ENCODE results near the gene FRMD3. TPM values are rescaled to one million over a fixed set of nuclear protein-coding genes. Genes with fewer than 3 reads are reported as not detected.

FRMD3 gene
- total RNA-seq, 1 donor from 2014 or later, result 1.9 TPM

- peaks cover 4% of the 10 kb centered on the region for H3K4me1 Mint-ChIP-seq
- H2AFZ ChIP-seq (replicated peaks), result no peak overlapping the region
- no peaks in the 10 kb centered on the region for H3K36me3 Mint-ChIP-seq
- H3K27me3 Mint-ChIP-seq (ENCODE audit: insufficient read depth, low read depth), result no peaks in the 10 kb centered on the region
- H3K9me3 Mint-ChIP-seq, result no peaks in the 10 kb centered on the region
- H3K4me2 ChIP-seq, result no peak overlapping the region
- no peak overlapping the region for H3K4me3 Mint-ChIP-seq
- TF ChIP-seq CTCF (IDR thresholded peaks at IDR 0.05), result no peak
- TF ChIP-seq EZH2 (IDR thresholded peaks at IDR 0.05), result no peak
- TF ChIP-seq EZH2phosphoT487 (IDR thresholded peaks at IDR 0.05), result no peak
- no peaks in the 10 kb centered on the region for H3K79me2 ChIP-seq (ENCODE audit: low read depth)
- no peaks in the 10 kb centered on the region for H3K4me1 ChIP-seq
- H3F3A ChIP-seq (ENCODE audit: low read depth), result no peaks in the 10 kb centered on the region
- no peak overlapping the region for H3K27ac Mint-ChIP-seq
- H3K9me3 ChIP-seq (ENCODE audit: low read depth), result no peaks in the 10 kb centered on the region
- no peak overlapping the region for H3K4me3 ChIP-seq
- no peaks in the 10 kb centered on the region for H3K36me3 ChIP-seq
- H3K9ac ChIP-seq, result no peak overlapping the region
- no peaks in the 10 kb centered on the region for H3K27me3 ChIP-seq
- H4K20me1 ChIP-seq (ENCODE audit: low read depth), result no peaks in the 10 kb centered on the region
- H3K27ac ChIP-seq, result no peak overlapping the region
- DNase-seq (ENCODE audit: low spot score), result no peak
Measured at GRCh38 chr9:83420486-83420885, 117.7 kb downstream of the FRMD3 start.

- no peak overlapping the region for H3K4me3 Mint-ChIP-seq
- H3K4me2 ChIP-seq, result no peak overlapping the region
- H3K27me3 Mint-ChIP-seq (ENCODE audit: insufficient read depth, low read depth), result no peaks in the 10 kb centered on the region
- no peaks in the 10 kb centered on the region for H3K9me3 Mint-ChIP-seq
- H3K4me1 ChIP-seq, result no peaks in the 10 kb centered on the region
- no peak for TF ChIP-seq EZH2phosphoT487 (IDR thresholded peaks at IDR 0.05)
- H3K27me3 ChIP-seq, result no peaks in the 10 kb centered on the region
- H3K27ac Mint-ChIP-seq, result no peak overlapping the region
- no peaks in the 10 kb centered on the region for H3K9me3 ChIP-seq (ENCODE audit: low read depth)
- H3K27ac ChIP-seq, result no peak overlapping the region
- no peak overlapping the region for H2AFZ ChIP-seq (replicated peaks)
- no peaks in the 10 kb centered on the region for H3K79me2 ChIP-seq (ENCODE audit: low read depth)
- no peak overlapping the region for H3K4me3 ChIP-seq
- DNase-seq (ENCODE audit: low spot score), result no peak
- H3F3A ChIP-seq (ENCODE audit: low read depth), result no peaks in the 10 kb centered on the region
- H3K36me3 Mint-ChIP-seq, result no peaks in the 10 kb centered on the region
- no peaks in the 10 kb centered on the region for H3K36me3 ChIP-seq
- H4K20me1 ChIP-seq (ENCODE audit: low read depth), result no peaks in the 10 kb centered on the region
- no peak overlapping the region for H3K9ac ChIP-seq
- peaks cover 4% of the 10 kb centered on the region for H3K4me1 Mint-ChIP-seq
Measured at GRCh38 chr9:83419961-83420360, 118.2 kb downstream of the FRMD3 start.

GRCh38 chr9:83418283-83418682 lies 119.9 kb downstream of the FRMD3 start:
- H3K4me2 ChIP-seq, result no peak overlapping the region
- TF ChIP-seq EZH2 (IDR thresholded peaks at IDR 0.05) (no peak), EZH2phosphoT487 (IDR thresholded peaks at IDR 0.05) (no peak), CTCF (IDR thresholded peaks at IDR 0.05) (no peak)
- no peaks in the 10 kb centered on the region for H3F3A ChIP-seq (ENCODE audit: low read depth)
- no peaks in the 10 kb centered on the region for H3K4me1 Mint-ChIP-seq
- no peaks in the 10 kb centered on the region for H3K27me3 ChIP-seq
- H3K79me2 ChIP-seq (ENCODE audit: low read depth), result no peaks in the 10 kb centered on the region
- no peak for DNase-seq (ENCODE audit: low spot score)
- peaks cover 6% of the 10 kb centered on the region for H3K9me3 Mint-ChIP-seq
- no peak overlapping the region for H3K4me3 Mint-ChIP-seq
- H3K9me3 ChIP-seq (ENCODE audit: low read depth), result no peaks in the 10 kb centered on the region
- H2AFZ ChIP-seq (replicated peaks), result no peak overlapping the region
- no peak overlapping the region for H3K9ac ChIP-seq
- no peaks in the 10 kb centered on the region for H3K4me1 ChIP-seq
- H3K36me3 Mint-ChIP-seq, result no peaks in the 10 kb centered on the region
- H3K4me3 ChIP-seq, result no peak overlapping the region
- H3K36me3 ChIP-seq, result no peaks in the 10 kb centered on the region
- no peaks in the 10 kb centered on the region for H3K27me3 Mint-ChIP-seq (ENCODE audit: insufficient read depth, low read depth)
- no peak overlapping the region for H3K27ac ChIP-seq
- H4K20me1 ChIP-seq (ENCODE audit: low read depth), result no peaks in the 10 kb centered on the region
- no peak overlapping the region for H3K27ac Mint-ChIP-seq

- Histone ChIP-seq H3K27ac (no peak overlapping the region), H3K4me2 (no peak overlapping the region), H4K20me1 (ENCODE audit: low read depth) (no peaks in the 10 kb centered on the region), H3K9ac (no peak overlapping the region), H3K9me3 (ENCODE audit: low read depth) (no peaks in the 10 kb centered on the region), H3K36me3 (no peaks in the 10 kb centered on the region), H3K4me3 (no peak overlapping the region), H3K27me3 (no peaks in the 10 kb centered on the region), H3K4me1 (no peaks in the 10 kb centered on the region), H3K79me2 (ENCODE audit: low read depth) (no peaks in the 10 kb centered on the region), H3F3A (ENCODE audit: low read depth) (no peaks in the 10 kb centered on the region), H2AFZ (replicated peaks) (no peak overlapping the region)
- peaks cover 6% of the 10 kb centered on the region for H3K9me3 Mint-ChIP-seq
- no peaks in the 10 kb centered on the region for H3K27me3 Mint-ChIP-seq (ENCODE audit: insufficient read depth, low read depth)
- H3K4me3 Mint-ChIP-seq, result no peak overlapping the region
- H3K4me1 Mint-ChIP-seq, result peaks cover 2% of the 10 kb centered on the region
- no peak overlapping the region for H3K27ac Mint-ChIP-seq
- DNase-seq (ENCODE audit: low spot score), result no peak
- no peak for TF ChIP-seq CTCF (IDR thresholded peaks at IDR 0.05)
- TF ChIP-seq EZH2 (IDR thresholded peaks at IDR 0.05), result no peak
- no peak for TF ChIP-seq EZH2phosphoT487 (IDR thresholded peaks at IDR 0.05)
- no peaks in the 10 kb centered on the region for H3K36me3 Mint-ChIP-seq
Measured at GRCh38 chr9:83413367-83413766, 124.8 kb downstream of the FRMD3 start.
